Endothelial cell (in vitro differentiated cells): ENCODE measurements around the gene HSPB7. TPM values are rescaled to one million over a fixed set of nuclear protein-coding genes. Genes with fewer than 3 reads are reported as not detected.
"Not testable (repeated sequence)": the region's sequence is repeated elsewhere in the genome, so short reads cannot be mapped to it uniquely, and the experiment has no call there.

Experiments used
- DNase-seq: peaks from one replicate; pipeline ENCODE4 v3.0.0; 2021; ENCODE audit warnings: low spot score
- H3K27ac Mint-ChIP-seq: one replicate; pipeline ENCODE4 v1.8.0; 2021; ENCODE audit warnings: mixed read lengths, inconsistent platforms; ENCODE audit not compliant: unreplicated experiment
- H3K27me3 Mint-ChIP-seq: one replicate; pipeline ENCODE4 v1.8.0; 2021; ENCODE audit warnings: mild to moderate bottlenecking, moderate library complexity, mixed read lengths, inconsistent platforms; ENCODE audit not compliant: unreplicated experiment
- H3K36me3 Mint-ChIP-seq: one replicate; pipeline ENCODE4 v1.8.0; 2021; ENCODE audit warnings: mild to moderate bottlenecking, low read depth, mixed read lengths, inconsistent platforms; ENCODE audit not compliant: unreplicated experiment
- H3K4me1 Mint-ChIP-seq: one replicate; pipeline ENCODE4 v1.8.0; 2021; ENCODE audit warnings: mild to moderate bottlenecking, mixed read lengths, inconsistent platforms; ENCODE audit not compliant: unreplicated experiment
- H3K4me3 Mint-ChIP-seq: one replicate; pipeline ENCODE4 v1.8.0; 2021; ENCODE audit warnings: mild to moderate bottlenecking, mixed read lengths, inconsistent platforms; ENCODE audit not compliant: unreplicated experiment
- H3K9me3 Mint-ChIP-seq: one replicate; pipeline ENCODE4 v1.8.0; 2021; ENCODE audit warnings: mixed read lengths, inconsistent platforms; ENCODE audit not compliant: unreplicated experiment
- total RNA-seq: library from RNA; stranded (reverse); fragmentation: NEBNext Ultra II Directional; extraction: Animal tissue kit (Norgen Biotek cat#: 25700); gene quantifications from one replicate; pipeline ENCODE4 v1.2.1, GENCODE V29; 2021; ENCODE audit not compliant: unreplicated experiment
- TF ChIP-seq, protein P1 (sequence below): fragments of 200-600 bp; sonication (generic); IDR thresholded peaks from one replicate; pipeline ENCODE4 v1.5.0; 2021; ENCODE audit warnings: antibody characterized with exemption; ENCODE audit not compliant: unreplicated experiment

HSPB7 gene
- total RNA-seq, 1 donor from 2014 or later, result not detected

DNA sequence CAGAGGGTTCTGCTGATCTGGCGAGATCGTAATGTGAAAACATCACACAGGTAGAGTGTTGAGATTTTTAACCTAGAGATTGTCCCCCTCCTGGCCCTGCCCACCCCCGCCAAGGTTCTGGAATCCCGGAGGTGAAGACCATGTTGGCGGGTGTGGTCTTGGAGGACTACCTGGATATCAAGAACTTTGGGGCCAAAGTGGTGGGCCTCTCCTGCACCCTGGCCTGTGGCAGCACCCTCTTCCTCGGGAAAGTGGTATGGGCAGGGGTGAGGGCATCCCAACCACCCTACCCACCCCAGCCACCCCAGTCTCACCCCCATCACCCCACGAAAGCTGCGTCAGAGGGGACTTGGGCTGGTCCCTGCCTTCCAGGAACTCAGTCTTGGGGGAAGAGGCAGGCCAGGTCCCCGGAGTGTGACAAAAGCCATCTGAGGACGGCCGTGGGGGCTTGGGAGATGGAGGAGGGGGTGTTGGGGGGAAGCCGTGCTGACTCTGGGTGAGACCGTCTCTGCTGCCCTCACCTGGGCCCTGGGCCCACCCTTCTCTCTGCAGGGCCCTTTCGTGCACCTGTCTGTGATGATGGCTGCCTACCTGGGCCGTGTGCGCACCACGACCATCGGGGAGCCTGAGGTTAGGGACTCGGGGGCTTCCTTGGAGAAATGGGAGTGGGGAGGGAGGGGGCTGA, 30.1 kb upstream of the HSPB7 start:
- Mint-ChIP-seq H3K9me3 (no peaks in the 10 kb centered on the region), H3K36me3 (no peaks in the 10 kb centered on the region), H3K27ac (no peak overlapping the region), H3K4me3 (no peak overlapping the region), H3K27me3 (peaks cover 8% of the 10 kb centered on the region), H3K4me1 (no peaks in the 10 kb centered on the region)
- TF ChIP-seq, protein P1, sequence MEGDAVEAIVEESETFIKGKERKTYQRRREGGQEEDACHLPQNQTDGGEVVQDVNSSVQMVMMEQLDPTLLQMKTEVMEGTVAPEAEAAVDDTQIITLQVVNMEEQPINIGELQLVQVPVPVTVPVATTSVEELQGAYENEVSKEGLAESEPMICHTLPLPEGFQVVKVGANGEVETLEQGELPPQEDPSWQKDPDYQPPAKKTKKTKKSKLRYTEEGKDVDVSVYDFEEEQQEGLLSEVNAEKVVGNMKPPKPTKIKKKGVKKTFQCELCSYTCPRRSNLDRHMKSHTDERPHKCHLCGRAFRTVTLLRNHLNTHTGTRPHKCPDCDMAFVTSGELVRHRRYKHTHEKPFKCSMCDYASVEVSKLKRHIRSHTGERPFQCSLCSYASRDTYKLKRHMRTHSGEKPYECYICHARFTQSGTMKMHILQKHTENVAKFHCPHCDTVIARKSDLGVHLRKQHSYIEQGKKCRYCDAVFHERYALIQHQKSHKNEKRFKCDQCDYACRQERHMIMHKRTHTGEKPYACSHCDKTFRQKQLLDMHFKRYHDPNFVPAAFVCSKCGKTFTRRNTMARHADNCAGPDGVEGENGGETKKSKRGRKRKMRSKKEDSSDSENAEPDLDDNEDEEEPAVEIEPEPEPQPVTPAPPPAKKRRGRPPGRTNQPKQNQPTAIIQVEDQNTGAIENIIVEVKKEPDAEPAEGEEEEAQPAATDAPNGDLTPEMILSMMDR, result no peak
- no peak for DNase-seq

DNA sequence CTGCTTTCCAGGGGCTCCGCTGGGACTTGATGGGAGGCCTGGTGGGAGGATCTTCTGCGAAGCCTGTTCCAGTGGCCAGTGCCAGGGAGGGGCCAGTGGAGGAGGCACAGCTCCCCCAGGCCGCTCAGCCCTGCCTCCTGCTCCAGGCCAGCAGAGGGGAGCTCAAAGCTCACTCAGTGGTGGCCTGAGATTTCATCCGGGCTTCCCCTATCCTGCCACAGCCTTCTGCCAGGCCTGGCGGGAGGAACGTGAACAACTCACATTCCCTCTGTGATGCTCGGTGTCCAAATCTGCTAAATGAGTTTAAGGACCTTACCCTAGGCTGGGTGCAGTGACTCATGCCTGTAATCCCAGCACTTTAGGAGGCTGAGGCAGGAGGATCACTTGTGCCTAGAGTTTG, 29.0 kb upstream of the HSPB7 start:
- TF ChIP-seq, protein P1, result no peak
- H3K27ac Mint-ChIP-seq, result no peak overlapping the region
- H3K4me3 Mint-ChIP-seq, result no peak overlapping the region
- H3K36me3 Mint-ChIP-seq, result no peaks in the 10 kb centered on the region
- H3K4me1 Mint-ChIP-seq, result no peaks in the 10 kb centered on the region
- no peak for DNase-seq
- H3K9me3 Mint-ChIP-seq, result no peaks in the 10 kb centered on the region
- peaks cover 6% of the 10 kb centered on the region for H3K27me3 Mint-ChIP-seq

DNA sequence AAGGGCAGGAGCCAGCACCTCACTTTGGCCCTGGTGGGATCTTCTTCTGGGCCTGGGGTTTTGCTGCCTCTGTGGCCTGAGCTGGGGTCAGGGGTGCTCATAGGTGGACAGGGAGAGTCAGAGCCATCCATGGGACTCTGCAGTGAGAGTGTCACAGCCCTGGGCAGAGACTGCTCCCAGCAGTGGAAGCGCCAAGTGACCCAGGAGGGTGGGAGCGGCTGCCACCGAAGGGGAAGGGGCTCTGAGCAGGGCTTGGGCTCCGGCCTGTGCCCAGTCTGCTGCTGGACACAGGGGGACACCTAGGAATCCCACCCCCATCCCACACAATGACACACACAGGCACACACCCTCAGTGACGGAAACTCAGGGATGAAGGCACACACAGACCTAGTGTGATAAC, 26.1 kb upstream of the HSPB7 start:
- TF ChIP-seq, protein P1, result no peak
- Mint-ChIP-seq H3K4me3 (no peak overlapping the region), H3K36me3 (no peaks in the 10 kb centered on the region), H3K27ac (no peak overlapping the region), H3K4me1 (no peaks in the 10 kb centered on the region), H3K27me3 (peaks cover 8% of the 10 kb centered on the region), H3K9me3 (no peaks in the 10 kb centered on the region)
- DNase-seq, result no peak

DNA sequence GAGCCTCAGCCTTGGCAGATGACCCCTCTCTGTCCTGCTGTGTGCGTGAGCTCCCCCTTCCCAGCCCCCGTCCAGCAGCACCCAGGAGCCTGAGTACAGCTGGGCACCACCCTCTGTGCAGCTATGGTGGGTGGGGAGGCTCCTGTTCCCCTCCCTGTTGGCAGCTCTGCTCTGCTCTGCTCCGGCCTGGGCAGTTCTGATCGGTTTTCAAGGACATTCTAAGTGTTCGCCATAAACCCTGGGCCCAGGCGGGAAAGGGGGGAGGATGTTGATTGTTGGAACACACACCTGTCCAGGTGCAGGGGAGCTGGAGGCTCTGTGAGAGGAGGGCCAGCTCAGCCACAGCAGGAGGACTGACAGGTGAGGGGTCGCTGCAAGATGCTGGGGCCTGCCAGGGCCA, 25.7 kb upstream of the HSPB7 start, which contains the start of gene CLCNKB:
Gene CLCNKB (plus strand): TSS at position 262 of the 400 bp plus-strand sequence. CDS start 711 bp downstream, outside the sequence.
- H3K27me3 Mint-ChIP-seq, result peaks cover 8% of the 10 kb centered on the region
- H3K36me3 Mint-ChIP-seq, result no peaks in the 10 kb centered on the region
- TF ChIP-seq, protein P1, result no peak
- H3K9me3 Mint-ChIP-seq, result no peaks in the 10 kb centered on the region
- H3K27ac Mint-ChIP-seq, result no peak within 1 kb of the TSS
- DNase-seq, result no peak
- no peaks in the 10 kb centered on the region for H3K4me1 Mint-ChIP-seq
- no peak within 1 kb of the TSS for H3K4me3 Mint-ChIP-seq

DNA sequence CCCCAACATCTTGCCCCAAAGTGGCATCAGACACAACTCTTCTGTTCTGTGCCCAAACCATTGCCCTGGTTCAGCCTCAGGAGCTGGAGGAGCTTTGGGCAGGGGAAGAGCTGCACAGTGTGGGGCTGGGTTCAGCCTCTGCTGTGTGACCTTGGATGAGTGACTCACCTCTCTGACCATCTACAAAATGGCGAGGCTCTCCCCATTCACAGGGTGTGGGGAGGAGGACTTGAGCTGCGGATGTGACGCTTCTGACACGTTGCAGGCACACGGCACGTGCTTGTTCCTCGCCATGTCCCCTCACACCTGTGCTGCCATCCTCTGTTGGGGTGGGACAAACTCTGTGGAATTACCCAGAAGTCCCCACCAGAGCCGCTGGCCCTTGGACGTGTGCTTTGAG, 24.8 kb upstream of the HSPB7 start:
- not testable (repeated sequence) for H3K4me3 Mint-ChIP-seq, H3K9me3 Mint-ChIP-seq, DNase-seq, H3K36me3 Mint-ChIP-seq, H3K4me1 Mint-ChIP-seq, H3K27me3 Mint-ChIP-seq, H3K27ac Mint-ChIP-seq
